IPS-15b (cell line): Measurements from ENCODE around the gene MBTPS1.

Experiments
- H3K27me3 ChIP-seq: one replicate; pipeline ENCODE4 v1.6.1; 2013; ENCODE audit warnings: low read length; ENCODE audit not compliant: control insufficient read depth, insufficient read depth
- H3K36me3 ChIP-seq: one replicate; pipeline ENCODE4 v1.6.1; 2013; ENCODE audit warnings: low read length; ENCODE audit not compliant: control insufficient read depth, insufficient read depth
- H3K4me1 ChIP-seq: one replicate; pipeline ENCODE4 v1.6.1; 2013; ENCODE audit warnings: mild to moderate bottlenecking, low read length; ENCODE audit not compliant: control insufficient read depth, insufficient read depth
- H3K4me3 ChIP-seq: one replicate; pipeline ENCODE4 v1.5.1; 2013; ENCODE audit warnings: low read depth, low read length
- H3K9ac ChIP-seq: one replicate; pipeline ENCODE4 v1.6.1; 2013; ENCODE audit warnings: low read depth, mild to moderate bottlenecking, low read length
- H3K9me3 ChIP-seq: one replicate; pipeline ENCODE4 v1.6.1; 2013; ENCODE audit warnings: mild to moderate bottlenecking, low read length; ENCODE audit not compliant: control insufficient read depth, insufficient read depth

Gene MBTPS1

DNA sequence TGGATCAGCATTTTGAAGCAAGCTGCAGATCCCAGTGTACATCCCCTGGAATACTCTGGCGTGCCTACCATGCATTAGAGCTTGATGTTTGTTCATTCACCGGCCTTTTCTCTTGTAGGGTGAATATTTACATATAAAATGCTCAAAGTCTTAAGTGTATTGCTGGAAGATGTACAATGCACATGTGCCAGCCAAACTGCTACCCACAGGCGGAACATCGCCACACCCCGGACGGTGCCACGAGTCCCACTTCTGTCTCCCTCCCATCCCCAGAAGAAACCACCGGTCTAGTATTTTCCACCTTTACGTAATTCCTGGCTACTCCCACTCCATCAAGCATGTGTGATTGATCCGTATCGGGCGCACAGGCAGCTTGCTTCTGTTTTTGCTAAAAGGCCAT, 78.3 kb downstream of the MBTPS1 start:
- no peak overlapping the region for H3K9ac ChIP-seq
- no peaks in the 10 kb centered on the region for H3K36me3 ChIP-seq
- H3K4me3 ChIP-seq: no peak overlapping the region
- no peaks in the 10 kb centered on the region for H3K27me3 ChIP-seq
- H3K9me3 ChIP-seq: no peaks in the 10 kb centered on the region
- H3K4me1 ChIP-seq: peaks cover 4% of the 10 kb centered on the region

DNA sequence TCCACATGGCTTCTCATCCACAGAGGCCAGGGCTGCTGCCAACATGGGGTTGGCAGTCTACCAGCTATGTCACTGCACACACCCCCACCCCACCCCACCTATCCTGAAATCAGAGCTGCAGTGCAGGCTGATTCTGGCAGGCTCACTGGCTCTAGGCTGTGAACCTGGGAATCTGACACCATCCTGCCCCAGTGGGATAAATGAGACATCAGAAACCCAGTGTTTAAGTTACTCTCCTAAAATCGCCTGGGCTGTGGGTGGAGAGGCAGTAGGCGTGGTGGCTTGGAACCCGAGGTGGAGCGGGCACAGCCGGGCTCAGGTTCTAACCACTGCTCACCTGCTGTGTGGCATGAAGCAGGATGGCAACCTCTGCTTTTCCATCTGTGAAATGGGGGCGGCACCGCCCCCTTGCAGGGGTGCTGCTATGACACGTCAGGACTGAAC, 79.7 kb downstream of the MBTPS1 start:
- Histone ChIP-seq H3K4me3 (no peak overlapping the region), H3K9me3 (no peaks in the 10 kb centered on the region), H3K27me3 (no peaks in the 10 kb centered on the region), H3K4me1 (no peaks in the 10 kb centered on the region), H3K9ac (no peak overlapping the region), H3K36me3 (no peaks in the 10 kb centered on the region)

DNA sequence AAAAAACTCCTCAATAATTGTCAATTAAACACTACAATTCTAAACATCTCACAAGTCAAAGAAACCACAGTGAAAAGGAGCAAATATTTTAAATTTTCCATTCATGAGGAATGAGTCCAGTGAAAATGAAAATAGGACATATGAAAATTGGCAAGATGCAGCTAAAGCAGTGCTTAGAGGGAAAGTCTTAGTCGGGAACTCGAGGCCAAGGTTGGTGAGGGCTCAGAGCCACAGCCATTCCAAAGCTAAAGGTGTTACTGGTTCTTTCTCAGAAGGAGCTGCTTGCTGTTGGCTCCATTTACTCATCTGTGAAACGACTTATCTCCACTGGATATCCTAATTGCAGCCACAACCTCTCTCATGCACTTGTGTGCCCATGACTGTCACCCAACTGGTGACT, 80.6 kb downstream of the MBTPS1 start:
- Histone ChIP-seq H3K27me3 (no peaks in the 10 kb centered on the region), H3K4me1 (no peaks in the 10 kb centered on the region), H3K9me3 (no peaks in the 10 kb centered on the region), H3K9ac (no peak overlapping the region), H3K4me3 (no peak overlapping the region), H3K36me3 (no peaks in the 10 kb centered on the region)

DNA sequence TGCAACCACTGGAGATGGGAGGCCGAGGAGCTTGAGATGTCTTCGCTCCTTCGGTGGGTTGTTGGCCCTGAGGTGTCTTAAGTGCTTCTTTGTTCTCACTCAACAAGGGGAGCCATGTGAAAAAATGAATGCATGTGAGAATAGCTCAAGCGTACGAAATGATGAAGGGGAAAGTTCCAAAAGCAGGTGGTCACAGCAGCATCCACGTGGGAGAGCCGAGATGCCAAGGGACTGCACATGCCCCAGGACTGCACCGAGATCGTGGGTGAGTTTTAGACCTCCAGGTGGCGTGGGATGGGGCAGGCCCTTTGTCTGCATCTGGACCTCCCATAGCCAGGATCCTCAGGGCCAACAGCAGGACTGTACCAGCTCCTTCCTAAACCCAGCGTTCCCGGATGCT, 82.2 kb downstream of the MBTPS1 start:
- no peaks in the 10 kb centered on the region for H3K36me3 ChIP-seq
- no peak overlapping the region for H3K4me3 ChIP-seq
- H3K9ac ChIP-seq: no peak overlapping the region
- no peaks in the 10 kb centered on the region for H3K9me3 ChIP-seq
- H3K4me1 ChIP-seq: no peaks in the 10 kb centered on the region
- H3K27me3 ChIP-seq: no peaks in the 10 kb centered on the region

DNA sequence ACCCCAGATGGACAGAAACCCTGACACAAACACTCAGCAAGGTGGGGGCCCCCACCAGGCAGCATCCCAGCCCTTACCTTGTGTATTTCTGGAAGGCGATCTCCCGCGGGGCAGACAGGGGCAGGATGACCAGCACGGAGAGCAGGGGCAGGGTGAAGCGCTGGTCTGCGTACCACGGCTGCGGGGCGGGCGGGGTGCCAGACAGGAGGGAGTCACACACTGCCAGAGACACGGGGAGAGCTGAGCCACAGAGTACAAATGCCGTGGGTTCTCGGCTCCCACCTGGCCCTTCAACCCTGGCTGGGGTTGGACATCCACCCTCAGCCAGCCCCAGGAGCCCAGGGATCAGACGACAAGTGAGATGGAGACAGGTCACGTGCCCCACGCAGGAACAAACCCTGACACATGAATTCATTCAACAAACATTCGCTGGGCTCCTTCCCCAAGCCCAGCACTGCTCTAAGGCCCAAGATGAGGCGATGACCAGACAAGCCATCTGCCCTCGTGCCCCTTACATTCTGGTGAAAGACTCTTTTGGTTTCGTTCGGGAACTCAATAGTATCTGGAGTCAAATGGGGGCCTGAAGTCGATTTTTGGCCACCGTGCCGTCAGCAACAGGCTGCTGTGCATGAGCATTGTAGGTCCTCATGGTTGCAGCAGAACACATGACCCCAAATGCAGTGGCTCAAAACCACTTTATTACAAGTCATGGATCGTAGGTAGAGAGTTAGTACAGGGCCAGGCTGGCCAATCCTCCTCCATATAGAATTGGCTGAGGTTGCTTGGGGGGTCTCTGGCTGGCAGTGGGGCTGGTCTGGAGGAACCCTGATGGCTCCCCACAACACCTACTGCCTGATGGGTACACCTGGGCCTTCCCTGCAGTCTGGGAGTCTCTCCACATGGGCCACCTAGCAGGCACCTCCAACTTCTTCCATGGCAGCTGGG, 83.2 kb downstream of the MBTPS1 start:
- Histone ChIP-seq H3K4me3 (no peak overlapping the region), H3K9me3 (no peaks in the 10 kb centered on the region), H3K27me3 (no peaks in the 10 kb centered on the region), H3K4me1 (no peaks in the 10 kb centered on the region), H3K36me3 (no peaks in the 10 kb centered on the region), H3K9ac (no peak overlapping the region)

DNA sequence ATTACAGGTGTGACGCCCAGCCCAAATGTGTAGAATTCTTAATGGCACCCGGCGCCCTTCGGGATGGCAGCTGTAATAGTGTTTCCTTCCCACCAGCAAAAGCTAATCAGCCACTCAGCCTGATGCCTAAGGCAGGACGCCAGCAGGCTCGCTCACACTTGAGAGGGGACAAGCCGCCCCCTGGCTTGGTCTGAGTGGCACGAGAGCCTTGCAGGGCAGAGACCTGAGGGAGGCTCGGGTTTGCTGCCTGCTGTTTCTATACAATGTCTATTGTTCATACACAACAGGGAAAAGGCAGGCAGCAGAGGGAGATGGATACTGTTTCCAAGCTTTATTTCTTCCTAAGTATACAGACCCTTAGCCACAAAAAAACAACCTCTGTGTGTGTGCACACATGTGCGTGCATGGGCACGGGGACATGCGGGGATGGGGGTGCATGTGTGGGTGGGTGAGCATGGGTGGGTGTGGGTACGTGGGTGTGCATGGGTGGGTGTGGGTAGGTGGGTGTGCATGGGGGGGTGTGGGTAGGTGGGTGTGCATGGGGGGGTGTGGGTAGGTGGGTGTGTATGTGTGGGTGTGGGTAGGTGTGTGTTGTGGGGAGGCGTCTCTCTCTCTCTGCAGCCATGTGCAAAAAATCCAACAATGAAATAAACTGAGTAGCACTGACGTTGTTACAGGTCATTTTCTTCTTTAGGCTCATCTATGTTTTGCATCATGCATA, 84.1 kb downstream of the MBTPS1 start:
- H3K9ac ChIP-seq: no peak overlapping the region
- no peaks in the 10 kb centered on the region for H3K36me3 ChIP-seq
- no peaks in the 10 kb centered on the region for H3K4me1 ChIP-seq
- no peaks in the 10 kb centered on the region for H3K9me3 ChIP-seq
- H3K27me3 ChIP-seq: no peaks in the 10 kb centered on the region
- H3K4me3 ChIP-seq: no peak overlapping the region

DNA sequence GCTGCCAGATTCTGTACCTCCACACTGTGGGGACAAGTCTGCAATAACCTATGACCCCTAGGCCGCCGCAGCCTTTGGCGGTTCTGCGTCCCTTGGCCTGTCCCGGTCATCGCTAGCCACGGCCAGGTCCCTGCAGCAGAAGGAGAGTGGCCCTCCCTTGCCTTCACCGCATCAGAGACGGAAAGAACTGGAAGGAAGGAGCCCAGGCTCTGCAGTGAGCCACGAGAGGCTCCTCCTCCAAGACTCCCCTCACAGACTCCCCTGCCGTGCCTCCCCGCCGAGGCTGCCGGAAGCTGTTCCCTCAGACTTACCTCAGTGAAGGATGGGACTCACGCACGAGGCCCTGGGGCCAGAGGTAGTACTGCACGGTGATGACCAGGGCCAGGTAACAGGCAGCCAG, 85.2 kb downstream of the MBTPS1 start:
- Histone ChIP-seq H3K9me3 (no peaks in the 10 kb centered on the region), H3K27me3 (no peaks in the 10 kb centered on the region), H3K36me3 (no peaks in the 10 kb centered on the region), H3K4me3 (no peak overlapping the region), H3K4me1 (no peaks in the 10 kb centered on the region), H3K9ac (no peak overlapping the region)

DNA sequence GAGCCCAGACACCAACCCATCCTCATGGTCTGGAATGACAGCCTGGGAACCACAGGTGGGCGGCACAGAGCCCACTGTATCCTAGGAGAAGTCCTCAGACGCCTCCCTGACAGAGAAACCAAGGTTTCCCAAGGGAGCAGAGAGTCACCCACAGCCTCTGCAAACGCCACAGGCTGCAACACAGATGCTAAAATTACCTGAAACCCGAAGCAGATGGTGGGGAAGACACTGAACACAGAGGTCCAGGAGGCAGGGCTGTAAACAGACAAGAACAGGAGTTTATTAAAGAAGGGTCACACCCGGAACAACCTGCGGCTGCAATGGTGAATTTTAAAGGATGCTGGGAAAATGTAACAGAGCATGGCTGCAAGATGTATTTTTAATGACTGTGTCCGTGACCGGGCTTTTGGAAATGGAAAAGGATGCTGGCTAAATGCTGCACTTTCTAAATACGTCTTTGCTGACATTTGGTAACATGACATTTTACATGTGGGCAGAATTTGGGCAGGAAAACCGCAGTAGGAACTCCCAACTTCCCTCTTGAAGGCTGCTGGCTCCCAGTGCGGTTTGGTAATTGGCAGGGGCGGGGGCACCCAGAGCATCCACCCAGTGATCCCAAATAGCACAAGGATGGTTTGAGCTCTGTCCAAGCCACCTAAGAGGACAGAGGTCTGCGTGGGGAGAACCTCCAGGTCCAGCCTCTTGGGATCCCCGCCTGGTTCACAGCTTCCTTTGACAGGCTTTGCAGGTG, 87.3 kb downstream of the MBTPS1 start:
- Histone ChIP-seq H3K27me3 (no peaks in the 10 kb centered on the region), H3K9ac (no peak overlapping the region), H3K4me3 (no peak overlapping the region), H3K36me3 (no peaks in the 10 kb centered on the region), H3K4me1 (no peaks in the 10 kb centered on the region), H3K9me3 (no peaks in the 10 kb centered on the region)

DNA sequence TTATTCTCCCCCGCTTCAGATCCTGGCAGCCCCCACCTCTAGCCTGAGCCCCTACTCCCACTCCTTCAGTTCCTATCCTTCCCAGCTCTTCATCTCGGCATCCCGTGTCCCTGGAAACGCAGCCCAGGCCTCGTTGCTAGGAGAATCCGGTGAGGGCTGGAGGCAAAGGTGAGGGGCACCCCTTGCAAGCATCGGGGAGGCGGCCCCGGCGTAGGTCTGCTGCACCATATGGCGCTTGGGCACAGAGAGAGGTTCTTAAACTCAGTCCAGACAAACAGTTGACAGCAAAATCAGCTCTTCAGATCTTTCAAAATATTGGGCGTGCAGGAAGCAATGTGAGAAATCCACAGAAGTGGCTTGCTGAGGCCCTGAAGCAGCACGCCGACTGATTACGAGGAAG, 89.1 kb downstream of the MBTPS1 start:
- Histone ChIP-seq H3K36me3 (no peaks in the 10 kb centered on the region), H3K9ac (no peak overlapping the region), H3K27me3 (no peaks in the 10 kb centered on the region), H3K4me3 (no peak overlapping the region), H3K4me1 (no peaks in the 10 kb centered on the region), H3K9me3 (no peaks in the 10 kb centered on the region)

DNA sequence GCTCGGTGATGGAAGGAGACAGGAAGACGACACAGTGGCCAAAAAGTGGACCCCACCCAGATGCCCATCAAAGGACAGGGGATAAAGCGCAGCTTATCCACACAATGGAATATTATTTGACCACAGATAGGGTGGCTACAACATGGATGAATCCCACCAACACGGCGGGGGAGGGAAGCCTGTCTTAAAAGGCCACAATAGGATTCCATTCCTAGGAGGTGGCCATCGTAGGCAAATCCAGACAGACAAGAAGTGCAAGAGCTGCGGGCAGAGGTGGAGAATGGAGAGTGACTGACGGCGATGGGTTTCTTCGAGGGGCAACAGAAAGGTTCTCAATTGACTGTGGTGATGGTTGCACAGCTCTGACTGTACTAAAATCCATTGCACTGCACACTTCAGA, 90.1 kb downstream of the MBTPS1 start:
- Histone ChIP-seq H3K27me3 (no peaks in the 10 kb centered on the region), H3K36me3 (no peaks in the 10 kb centered on the region), H3K4me3 (no peak overlapping the region), H3K9ac (no peak overlapping the region), H3K9me3 (no peaks in the 10 kb centered on the region), H3K4me1 (no peaks in the 10 kb centered on the region)

DNA sequence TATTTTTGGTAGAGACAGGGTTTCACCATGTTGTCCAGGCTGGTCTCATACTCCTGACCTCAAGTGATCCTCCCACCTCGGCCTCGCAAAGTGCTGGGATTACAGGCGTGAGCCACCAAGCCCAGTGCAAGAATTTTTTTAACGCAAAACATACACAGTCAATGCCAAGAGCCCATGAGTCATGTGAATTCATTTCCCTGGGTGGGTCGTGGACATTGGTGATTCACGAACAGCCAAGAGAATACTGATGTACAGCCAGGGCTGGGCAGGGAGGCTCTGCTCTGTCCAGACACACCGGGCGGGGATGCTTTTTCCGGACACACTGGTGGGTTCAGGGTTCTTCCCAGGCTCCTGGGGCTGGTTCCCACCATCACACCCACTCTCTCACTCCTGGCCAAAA, 91.9 kb downstream of the MBTPS1 start:
- no peaks in the 10 kb centered on the region for H3K4me1 ChIP-seq
- H3K4me3 ChIP-seq: no peak overlapping the region
- H3K27me3 ChIP-seq: no peaks in the 10 kb centered on the region
- H3K9ac ChIP-seq: no peak overlapping the region
- H3K36me3 ChIP-seq: no peaks in the 10 kb centered on the region
- no peaks in the 10 kb centered on the region for H3K9me3 ChIP-seq
